Endothelial cell of umbilical vein (primary cell): ENCODE data around the gene ORMDL3. TPM values are rescaled to one million over a fixed set of nuclear protein-coding genes. Genes with fewer than 3 reads are reported as not detected.

Experiments
- BruUV-seq: library from RNA; stranded (reverse); fragments of 400-500 nt; replicated peaks from 2 replicates; lab custom pipeline; 2021; lab: Mats Ljungman, UMichigan
- CTCF ChIA-PET: fragments of 300-600, 350-600 bp; sonication (Branson Sonifier 250); formaldehyde crosslinking; loops from one replicate; lab custom pipeline; 2021; ENCODE audit warnings: antibody characterized with exemption, inconsistent platforms; lab: Charles Lee
- POLR2A ChIA-PET: fragments of 300-600, 350-600 bp; sonication (Branson Sonifier 250); formaldehyde crosslinking; loops from one replicate; lab custom pipeline; 2021; ENCODE audit warnings: antibody characterized with exemption, inconsistent platforms; lab: Charles Lee
- DNase-seq: peaks from one replicate; pipeline ENCODE4 v3.0.0-alpha.2; 2011; ENCODE audit warnings: low read depth, low spot score
- FAIRE-seq: peaks from 2 replicates; lab custom pipeline; 2011; peaks lifted over from hg19 to GRCh38; lab: Jason Lieb, UNC
- H2AFZ ChIP-seq: 2 replicates; pipeline ENCODE4 v1.6.0; 2012; ENCODE audit warnings: low read depth, low read length, control low read depth, inconsistent platforms
- H3K27ac ChIP-seq: 2 replicates; pipeline ENCODE4 v1.5.1; 2011; ENCODE audit warnings: low read depth, mild to moderate bottlenecking, control low read depth, low read length, moderate library complexity; ENCODE audit not compliant: insufficient read depth
- H3K27me3 ChIP-seq, 2 experiments: 2 replicates each; pipeline versions ENCODE4 v1.6.0 to v1.6.1; 2011; ENCODE audit warnings: low read length in 2 of 2, mixed read lengths in 1 of 2; ENCODE audit not compliant: control insufficient read depth in 2 of 2, insufficient read depth in 2 of 2
- H3K36me3 ChIP-seq, 2 experiments: 2 replicates in 1 of 2; 3 replicates in 1 of 2; pipeline ENCODE4 v1.5.1; 2011; ENCODE audit warnings: low read length in 2 of 2, mild to moderate bottlenecking in 1 of 2, moderate library complexity in 1 of 2; ENCODE audit not compliant: control insufficient read depth in 2 of 2, insufficient read depth in 2 of 2; ENCODE audit errors: extremely low read depth in 1 of 2
- H3K4me1 ChIP-seq: 3 replicates; pipeline ENCODE4 v1.5.1; 2011; ENCODE audit warnings: mild to moderate bottlenecking, low read length; ENCODE audit not compliant: control insufficient read depth, insufficient read depth; ENCODE audit errors: extremely low read depth
- H3K4me2 ChIP-seq: 2 replicates; pipeline ENCODE4 v1.6.1; 2011; ENCODE audit warnings: low read length, control low read depth, mixed read lengths; ENCODE audit not compliant: insufficient read depth
- H3K4me3 ChIP-seq, 3 experiments: fragments of 200-600 bp in 1 of 3; sonication (generic), shearing (Covaris generic) in 1 of 3; replicated peaks in 1 of 3; 2 replicates each; pipeline ENCODE4 v1.5.1; 2011 to 2016; ENCODE audit warnings: control low read depth in 3 of 3, low read length in 3 of 3, mild to moderate bottlenecking in 2 of 3, inconsistent platforms in 1 of 3, low read depth in 1 of 3, moderate library complexity in 1 of 3; ENCODE audit not compliant: insufficient read depth in 1 of 3
- H3K79me2 ChIP-seq: 2 replicates; pipeline ENCODE4 v1.6.0; 2012; ENCODE audit warnings: low read length, inconsistent platforms; ENCODE audit not compliant: control insufficient read depth, insufficient read depth
- H3K9ac ChIP-seq: replicated peaks from 2 replicates; pipeline ENCODE3; 2011; ENCODE audit warnings: low read length, control low read depth; ENCODE audit not compliant: insufficient read depth; ENCODE audit errors: extremely low read depth
- H3K9me1 ChIP-seq: replicated peaks from 3 replicates; pipeline ENCODE4 v1.6.0; 2011; ENCODE audit warnings: mild to moderate bottlenecking, low read length; ENCODE audit not compliant: control insufficient read depth, insufficient read depth; ENCODE audit errors: extremely low read depth
- H3K9me3 ChIP-seq: replicated peaks from 2 replicates; pipeline ENCODE4 v1.5.1; 2012; ENCODE audit warnings: low read length, inconsistent platforms; ENCODE audit not compliant: control insufficient read depth, insufficient read depth
- H4K20me1 ChIP-seq: replicated peaks from 2 replicates; pipeline ENCODE3; 2011; ENCODE audit warnings: mild to moderate bottlenecking, low read length; ENCODE audit not compliant: control insufficient read depth, insufficient read depth; ENCODE audit errors: extremely low read depth
- CTCF ChIP-seq, 2 donors: IDR thresholded peaks; 1 replicate in 1 of 2; 2 replicates in 1 of 2; pipeline ENCODE4 v1.5.1; 2011; ENCODE audit warnings: low read length in 2 of 2, mild to moderate bottlenecking in 2 of 2, moderate library complexity in 2 of 2, control low read depth in 1 of 2, inconsistent platforms in 1 of 2, low read depth in 1 of 2; ENCODE audit not compliant: insufficient read depth in 1 of 2; ENCODE audit errors: extremely low read depth in 1 of 2
- EZH2 ChIP-seq: IDR thresholded peaks from 2 replicates; pipeline ENCODE4 v1.6.1; 2012; ENCODE audit warnings: borderline replicate concordance, low read depth, mild to moderate bottlenecking, moderate library complexity, low read length, inconsistent platforms; ENCODE audit not compliant: severe bottlenecking
- FOS ChIP-seq: IDR thresholded peaks from 2 replicates; pipeline ENCODE4 v1.6.1; 2011; ENCODE audit warnings: mild to moderate bottlenecking, low read length, moderate library complexity, borderline replicate concordance; ENCODE audit not compliant: insufficient read depth
- GATA2 ChIP-seq: IDR thresholded peaks from 2 replicates; pipeline ENCODE4 v1.7.0; 2011; ENCODE audit warnings: low read depth, mild to moderate bottlenecking, moderate library complexity, mixed read lengths, low read length; ENCODE audit not compliant: insufficient read length, insufficient read depth
- JUN ChIP-seq: IDR thresholded peaks from 2 replicates; pipeline ENCODE4 v1.6.1; 2011; ENCODE audit warnings: borderline replicate concordance, low read depth; ENCODE audit not compliant: insufficient read length, insufficient read depth
- MAX ChIP-seq: IDR thresholded peaks from 2 replicates; pipeline ENCODE4 v1.6.1; 2011; ENCODE audit not compliant: insufficient read depth, insufficient read length
- MYC ChIP-seq: IDR thresholded peaks from one replicate; pipeline ENCODE4 v1.6.1; 2011; ENCODE audit warnings: mild to moderate bottlenecking, low read depth, low read length
- POLR2A ChIP-seq: IDR thresholded peaks from 2 replicates; pipeline ENCODE4 v1.6.1; 2012; ENCODE audit warnings: low read depth, mild to moderate bottlenecking, control low read depth, low read length
- POLR2AphosphoS5 ChIP-seq: IDR thresholded peaks from 2 replicates; pipeline ENCODE4 v1.6.1; 2012; ENCODE audit warnings: low read depth, mild to moderate bottlenecking, control low read depth, low read length, moderate library complexity; ENCODE audit not compliant: insufficient read depth
- dilution Hi-C: fragments of 300-500 bp; cut with MboI; formaldehyde crosslinking; loops from one replicate; pipeline ENCODE4 v1.15.0; 2019; ENCODE audit warnings: low sequenced_read_pairs; ENCODE audit not compliant: extremely low pct_ligation_motif_present
- intact Hi-C: fragments of 100-400 bp; cut with micrococcal nuclease; formaldehyde crosslinking; loops from one replicate; pipeline ENCODE4 v1.10.0; 2022
- polyA plus RNA-seq, 4 experiments: library from polyadenylated mRNA; depleted of rRNA in 3 of 4; stranded (reverse) in 3 of 4; unstranded in 1 of 4; fragments of >200 nt; gene quantifications; 2 replicates each; pipeline versions ENCODE4 v1.2.1 to v1.2.3, GENCODE V29; 2011 to 2012; ENCODE audit warnings: missing spikeins in 1 of 4
- total RNA-seq: library from RNA; stranded (reverse); gene quantifications from 2 replicates; pipeline ENCODE4 v1.2.3, GENCODE V29; 2021

ORMDL3 gene
- total and polyA plus RNA-seq, 2 donors (not counting 3 experiments of a cell fraction or from before 2014, with no cell fraction given): 29.8 to 49.8 TPM

- TF ChIP-seq POLR2AphosphoS5: no peak
- no peak for TF ChIP-seq GATA2
- no peak for TF ChIP-seq FOS
- no peak for TF ChIP-seq POLR2A
- TF ChIP-seq EZH2: no peak
- TF ChIP-seq CTCF (IDR thresholded peaks at IDR 0.05; ENCODE audit: extremely low read depth in 1 of 2, insufficient read depth in 1 of 2, low read depth in 1 of 2, low read length in 2 of 2): no peak
- TF ChIP-seq MYC: no peak
- TF ChIP-seq MAX: no peak
- no peak for TF ChIP-seq JUN
- H3K36me3 ChIP-seq: peaks cover 0 to under 1% of the 10 kb centered on the region in 2 experiments
- H4K20me1 ChIP-seq: no peaks in the 10 kb centered on the region
- POLR2A ChIA-PET: no interaction called here
- no peak for FAIRE-seq
- CTCF ChIA-PET: no interaction called here
- BruUV-seq: no TSS peak
- dilution Hi-C loops (no loop called here), intact Hi-C loops (no loop called here)
- H2AFZ ChIP-seq: no peak overlapping the region
- H3K9ac ChIP-seq: no peak overlapping the region
- H3K79me2 ChIP-seq: no peaks in the 10 kb centered on the region
- H3K4me1 ChIP-seq: no peaks in the 10 kb centered on the region
- H3K9me1 ChIP-seq: no peaks in the 10 kb centered on the region
- no peak overlapping the region for H3K4me3 ChIP-seq
- no peak overlapping the region for H3K27ac ChIP-seq
- H3K27me3 ChIP-seq: no peaks in the 10 kb centered on the region
- no peak for DNase-seq
- H3K9me3 ChIP-seq: no peaks in the 10 kb centered on the region
- H3K4me2 ChIP-seq: no peak overlapping the region
Observed at GRCh38 chr17:39913989-39914388, 13.4 kb downstream of the ORMDL3 start.
